Neural progenitor cell (in vitro differentiated cells): ENCODE data around the gene PTPRN2.

Experiments
- EZH2 ChIP-seq: fragments of 200-600 bp; sonication (generic); IDR thresholded peaks from 2 replicates; pipeline ENCODE4 v1.6.1; 2017; ENCODE audit warnings: antibody characterized with exemption, mild to moderate bottlenecking, moderate library complexity
- EZH2phosphoT487 ChIP-seq: fragments of 200-600 bp; sonication (generic); IDR thresholded peaks from 2 replicates; pipeline ENCODE4 v1.6.1; 2017; ENCODE audit warnings: antibody characterized with exemption
- TF ChIP-seq, protein P1 (sequence below): fragments of 200-600 bp; sonication (generic); IDR thresholded peaks from 2 replicates; pipeline ENCODE4 v1.5.1; 2017; ENCODE audit warnings: antibody characterized with exemption, mild to moderate bottlenecking

DNA sequence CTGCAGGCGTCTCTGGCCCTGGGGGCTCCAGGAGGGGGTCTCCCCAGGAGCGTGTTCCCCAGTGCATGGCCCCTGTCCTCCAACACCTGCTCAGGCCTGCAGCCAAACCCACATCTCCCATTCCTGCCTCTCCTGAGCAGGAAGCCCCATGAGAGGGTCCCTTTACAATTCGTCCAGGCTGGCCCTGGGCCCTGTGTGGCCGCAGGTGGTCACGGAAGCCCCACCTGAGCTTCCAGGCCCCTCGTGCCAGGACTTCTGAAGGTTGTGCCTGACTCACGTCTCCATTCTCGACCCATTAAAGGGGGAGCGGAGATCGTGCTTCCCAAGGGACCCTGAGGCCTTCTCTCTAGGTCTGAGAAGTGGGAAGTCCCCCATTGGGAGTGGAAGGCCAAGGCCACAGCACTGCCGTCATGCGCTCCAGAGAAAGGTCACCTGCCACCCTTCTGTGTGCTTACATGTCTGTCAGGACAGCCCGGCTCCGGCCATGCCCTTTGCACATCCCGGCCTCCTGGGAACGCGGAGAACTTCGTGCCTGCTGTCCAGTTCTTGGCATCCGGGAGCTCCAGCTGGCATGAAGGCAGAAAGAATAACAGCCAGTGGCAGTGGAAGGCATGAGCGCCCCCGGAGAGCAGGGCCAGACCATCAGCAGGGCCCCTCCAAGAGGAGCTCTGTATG lies 868.5 kb downstream of the PTPRN2 start:
- TF ChIP-seq, protein P1, sequence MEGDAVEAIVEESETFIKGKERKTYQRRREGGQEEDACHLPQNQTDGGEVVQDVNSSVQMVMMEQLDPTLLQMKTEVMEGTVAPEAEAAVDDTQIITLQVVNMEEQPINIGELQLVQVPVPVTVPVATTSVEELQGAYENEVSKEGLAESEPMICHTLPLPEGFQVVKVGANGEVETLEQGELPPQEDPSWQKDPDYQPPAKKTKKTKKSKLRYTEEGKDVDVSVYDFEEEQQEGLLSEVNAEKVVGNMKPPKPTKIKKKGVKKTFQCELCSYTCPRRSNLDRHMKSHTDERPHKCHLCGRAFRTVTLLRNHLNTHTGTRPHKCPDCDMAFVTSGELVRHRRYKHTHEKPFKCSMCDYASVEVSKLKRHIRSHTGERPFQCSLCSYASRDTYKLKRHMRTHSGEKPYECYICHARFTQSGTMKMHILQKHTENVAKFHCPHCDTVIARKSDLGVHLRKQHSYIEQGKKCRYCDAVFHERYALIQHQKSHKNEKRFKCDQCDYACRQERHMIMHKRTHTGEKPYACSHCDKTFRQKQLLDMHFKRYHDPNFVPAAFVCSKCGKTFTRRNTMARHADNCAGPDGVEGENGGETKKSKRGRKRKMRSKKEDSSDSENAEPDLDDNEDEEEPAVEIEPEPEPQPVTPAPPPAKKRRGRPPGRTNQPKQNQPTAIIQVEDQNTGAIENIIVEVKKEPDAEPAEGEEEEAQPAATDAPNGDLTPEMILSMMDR = no peak
- TF ChIP-seq EZH2 (no peak), EZH2phosphoT487 (no peak)
